DND-41 (cell line): ENCODE results near the gene OR7G1.

Experiments used
- CTCF ChIP-seq: IDR thresholded peaks from 2 replicates; pipeline ENCODE4 v1.5.1; 2012; ENCODE audit warnings: borderline replicate concordance, low read length, moderate library complexity, mild to moderate bottlenecking; ENCODE audit not compliant: poor library complexity, severe bottlenecking; ENCODE audit errors: extremely low read depth
- EZH2 ChIP-seq: IDR thresholded peaks from 3 replicates; pipeline ENCODE4 v1.6.1; 2012; ENCODE audit warnings: borderline replicate concordance, low read depth, mild to moderate bottlenecking, moderate library complexity, low read length, inconsistent platforms; ENCODE audit not compliant: severe bottlenecking

- TF ChIP-seq CTCF, result no peak
- TF ChIP-seq EZH2, result no peak
Observed at GRCh38 chr19:9116547-9116946, 984 bp upstream of the OR7G1 start.
